ENCODE measurements around the gene CNPPD1. TPM values are rescaled to one million over a fixed set of nuclear protein-coding genes. Genes with fewer than 3 reads are reported as not detected.

Gene CNPPD1
- total and polyA plus RNA-seq, 4 donors: 27.5 to 66.9 (median 48.6) TPM

DNA sequence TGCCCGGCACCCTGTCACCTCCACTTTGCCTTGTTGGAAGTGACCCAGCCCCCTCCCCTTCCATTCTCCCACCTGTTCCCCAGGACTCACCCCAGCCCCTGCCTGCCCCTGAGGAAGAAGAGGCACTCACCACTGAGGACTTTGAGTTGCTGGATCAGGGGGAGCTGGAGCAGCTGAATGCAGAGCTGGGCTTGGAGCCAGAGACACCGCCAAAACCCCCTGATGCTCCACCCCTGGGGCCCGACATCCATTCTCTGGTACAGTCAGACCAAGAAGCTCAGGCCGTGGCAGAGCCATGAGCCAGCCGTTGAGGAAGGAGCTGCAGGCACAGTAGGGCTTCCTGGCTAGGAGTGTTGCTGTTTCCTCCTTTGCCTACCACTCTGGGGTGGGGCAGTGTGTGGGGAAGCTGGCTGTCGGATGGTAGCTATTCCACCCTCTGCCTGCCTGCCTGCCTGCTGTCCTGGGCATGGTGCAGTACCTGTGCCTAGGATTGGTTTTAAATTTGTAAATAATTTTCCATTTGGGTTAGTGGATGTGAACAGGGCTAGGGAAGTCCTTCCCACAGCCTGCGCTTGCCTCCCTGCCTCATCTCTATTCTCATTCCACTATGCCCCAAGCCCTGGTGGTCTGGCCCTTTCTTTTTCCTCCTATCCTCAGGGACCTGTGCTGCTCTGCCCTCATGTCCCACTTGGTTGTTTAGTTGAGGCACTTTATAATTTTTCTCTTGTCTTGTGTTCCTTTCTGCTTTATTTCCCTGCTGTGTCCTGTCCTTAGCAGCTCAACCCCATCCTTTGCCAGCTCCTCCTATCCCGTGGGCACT is 5.8 kb upstream of the CNPPD1 start:
- no peak for ATAC-seq (ENCODE audit: insufficient read depth, low FRiP score)
- no peaks in the 10 kb centered on the region for H3K27me3 ChIP-seq (ENCODE audit: control insufficient read depth in 3 of 3, insufficient read depth in 3 of 3, low read length in 2 of 3)
- H3K36me3 ChIP-seq (ENCODE audit: control insufficient read depth in 4 of 4, insufficient read depth in 4 of 4, low read length in 4 of 4): peaks cover 25 to 44% (median 38%) of the 10 kb centered on the region in 4 donors
- TF ChIP-seq, protein P1, sequence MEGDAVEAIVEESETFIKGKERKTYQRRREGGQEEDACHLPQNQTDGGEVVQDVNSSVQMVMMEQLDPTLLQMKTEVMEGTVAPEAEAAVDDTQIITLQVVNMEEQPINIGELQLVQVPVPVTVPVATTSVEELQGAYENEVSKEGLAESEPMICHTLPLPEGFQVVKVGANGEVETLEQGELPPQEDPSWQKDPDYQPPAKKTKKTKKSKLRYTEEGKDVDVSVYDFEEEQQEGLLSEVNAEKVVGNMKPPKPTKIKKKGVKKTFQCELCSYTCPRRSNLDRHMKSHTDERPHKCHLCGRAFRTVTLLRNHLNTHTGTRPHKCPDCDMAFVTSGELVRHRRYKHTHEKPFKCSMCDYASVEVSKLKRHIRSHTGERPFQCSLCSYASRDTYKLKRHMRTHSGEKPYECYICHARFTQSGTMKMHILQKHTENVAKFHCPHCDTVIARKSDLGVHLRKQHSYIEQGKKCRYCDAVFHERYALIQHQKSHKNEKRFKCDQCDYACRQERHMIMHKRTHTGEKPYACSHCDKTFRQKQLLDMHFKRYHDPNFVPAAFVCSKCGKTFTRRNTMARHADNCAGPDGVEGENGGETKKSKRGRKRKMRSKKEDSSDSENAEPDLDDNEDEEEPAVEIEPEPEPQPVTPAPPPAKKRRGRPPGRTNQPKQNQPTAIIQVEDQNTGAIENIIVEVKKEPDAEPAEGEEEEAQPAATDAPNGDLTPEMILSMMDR (IDR thresholded peaks at IDR 0.05; ENCODE audit: control extremely low read depth, extremely low read depth): no peak
- H3K4me1 ChIP-seq (ENCODE audit: control insufficient read depth in 5 of 5, insufficient read depth in 5 of 5, low read length in 5 of 5): peaks cover 3 to 12% (median 7%) of the 10 kb centered on the region in 5 donors
- no peaks in the 10 kb centered on the region for H3K9me3 ChIP-seq (ENCODE audit: control insufficient read depth in 4 of 4, insufficient read depth in 3 of 4, low read length in 3 of 4)
- no peak overlapping the region for H3K9ac ChIP-seq (ENCODE audit: insufficient read depth in 1 of 2, low read length in 2 of 2)
- 54 to 70% methylated on average over 8 of the region's 8 CpGs for WGBS, 2 donors
- no peak overlapping the region for H3K27ac ChIP-seq (ENCODE audit: low read depth in 1 of 2, low read length in 1 of 2)
- DNase-seq: no peak
- no peak overlapping the region for H3K4me3 ChIP-seq

DNA sequence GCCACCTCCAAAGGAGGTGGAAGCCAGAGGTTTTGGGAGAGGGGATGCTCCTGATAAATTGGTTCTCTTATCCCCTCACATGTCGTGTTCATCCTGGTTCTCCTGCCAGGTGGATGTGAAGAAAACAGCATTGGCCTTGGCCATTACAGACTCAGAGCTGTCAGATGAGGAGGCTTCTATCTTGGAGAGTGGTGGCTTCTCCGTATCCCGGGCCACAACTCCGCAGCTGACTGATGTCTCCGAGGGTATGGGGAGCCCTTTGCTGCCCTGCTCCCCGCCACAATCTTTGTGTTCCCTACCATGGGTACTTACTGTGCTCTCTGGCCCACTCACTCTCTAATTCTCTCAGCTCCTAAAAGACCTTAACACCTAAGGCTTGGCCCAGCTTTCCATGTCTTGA is 4.8 kb upstream of the CNPPD1 start:
- H3K27ac ChIP-seq (ENCODE audit: low read depth in 1 of 2, low read length in 1 of 2): no peak overlapping the region
- no peak for ATAC-seq (ENCODE audit: insufficient read depth, low FRiP score)
- TF ChIP-seq, protein P1 (IDR thresholded peaks at IDR 0.05; ENCODE audit: control extremely low read depth, extremely low read depth): no peak
- peaks cover 25 to 44% (median 38%) of the 10 kb centered on the region in 4 donors for H3K36me3 ChIP-seq (ENCODE audit: control insufficient read depth in 4 of 4, insufficient read depth in 4 of 4, low read length in 4 of 4)
- peaks cover 3 to 16% (median 7%) of the 10 kb centered on the region in 5 donors for H3K4me1 ChIP-seq (ENCODE audit: control insufficient read depth in 5 of 5, insufficient read depth in 5 of 5, low read length in 5 of 5)
- no peak overlapping the region for H3K4me3 ChIP-seq
- DNase-seq: no peak
- H3K9ac ChIP-seq (ENCODE audit: insufficient read depth in 1 of 2, low read length in 2 of 2): no peak overlapping the region
- H3K27me3 ChIP-seq (ENCODE audit: control insufficient read depth in 3 of 3, insufficient read depth in 3 of 3, low read length in 2 of 3): no peaks in the 10 kb centered on the region
- no peaks in the 10 kb centered on the region for H3K9me3 ChIP-seq (ENCODE audit: control insufficient read depth in 4 of 4, insufficient read depth in 3 of 4, low read length in 3 of 4)
- 97 to 99% methylated on average over 6 of the region's 6 CpGs for WGBS, 2 donors

DNA sequence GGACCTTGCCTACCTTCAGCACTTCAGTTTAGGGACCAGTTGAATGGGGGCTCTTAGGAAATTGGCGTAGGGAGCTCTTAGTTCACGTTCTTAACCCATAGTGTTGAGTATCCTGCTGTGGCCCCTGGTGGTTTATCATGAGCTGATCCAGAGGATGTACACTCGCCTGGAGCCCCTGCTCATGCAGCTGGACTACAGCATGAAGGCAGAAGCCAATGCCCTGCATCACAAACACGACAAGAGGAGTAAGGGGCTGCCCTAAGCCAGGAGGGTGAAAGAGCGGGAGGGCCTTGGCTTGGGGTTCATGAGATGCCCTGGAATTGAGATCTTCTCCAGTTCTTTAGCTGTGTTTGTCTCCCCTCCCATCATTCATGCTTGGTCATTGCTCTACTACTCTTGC is 4.2 kb upstream of the CNPPD1 start:
- Histone ChIP-seq H3K27ac (ENCODE audit: low read depth in 1 of 2, low read length in 1 of 2) (no peak overlapping the region), H3K27me3 (ENCODE audit: control insufficient read depth in 3 of 3, insufficient read depth in 3 of 3, low read length in 2 of 3) (no peaks in the 10 kb centered on the region), H3K4me1 (ENCODE audit: control insufficient read depth in 5 of 5, insufficient read depth in 5 of 5, low read length in 5 of 5) (peaks cover 3 to 19% (median 8%) of the 10 kb centered on the region in 5 donors), H3K9me3 (ENCODE audit: control insufficient read depth in 4 of 4, insufficient read depth in 3 of 4, low read length in 3 of 4) (no peaks in the 10 kb centered on the region), H3K9ac (ENCODE audit: insufficient read depth in 1 of 2, low read length in 2 of 2) (peak overlapping the region in 1 of 2 donors; percentile 11), H3K36me3 (ENCODE audit: control insufficient read depth in 4 of 4, insufficient read depth in 4 of 4, low read length in 4 of 4) (peaks cover 25 to 44% (median 38%) of the 10 kb centered on the region in 4 donors), H3K4me3 (no peak overlapping the region)
- DNase-seq (no peak), ATAC-seq (ENCODE audit: insufficient read depth, low FRiP score) (no peak)
- TF ChIP-seq, protein P1 (IDR thresholded peaks at IDR 0.05; ENCODE audit: control extremely low read depth, extremely low read depth): no peak
- 93 to 94% methylated on average over 5 of the region's 5 CpGs for WGBS, 2 donors
